Erythroblast (primary cell): ENCODE measurements around the gene GPC6.

Experiments used
- DNase-seq, 2 experiments: peaks; one replicate each; lab custom pipeline; 2025; lab: John Stamatoyannopoulos, UW
- GATA1 ChIP-seq: IDR thresholded peaks from 2 replicates; pipeline ENCODE4 v1.6.1; 2011; ENCODE audit warnings: low read depth, mild to moderate bottlenecking, control low read depth, low read length, moderate library complexity
- POLR2A ChIP-seq: IDR thresholded peaks from 2 replicates; pipeline ENCODE4 v1.6.1; 2011; ENCODE audit warnings: mild to moderate bottlenecking, low read length

GPC6 gene

GRCh38 chr13:93502071-93502470, 275.5 kb downstream of the GPC6 start:
- TF ChIP-seq GATA1 = no peak
- DNase-seq = no peak

DNA sequence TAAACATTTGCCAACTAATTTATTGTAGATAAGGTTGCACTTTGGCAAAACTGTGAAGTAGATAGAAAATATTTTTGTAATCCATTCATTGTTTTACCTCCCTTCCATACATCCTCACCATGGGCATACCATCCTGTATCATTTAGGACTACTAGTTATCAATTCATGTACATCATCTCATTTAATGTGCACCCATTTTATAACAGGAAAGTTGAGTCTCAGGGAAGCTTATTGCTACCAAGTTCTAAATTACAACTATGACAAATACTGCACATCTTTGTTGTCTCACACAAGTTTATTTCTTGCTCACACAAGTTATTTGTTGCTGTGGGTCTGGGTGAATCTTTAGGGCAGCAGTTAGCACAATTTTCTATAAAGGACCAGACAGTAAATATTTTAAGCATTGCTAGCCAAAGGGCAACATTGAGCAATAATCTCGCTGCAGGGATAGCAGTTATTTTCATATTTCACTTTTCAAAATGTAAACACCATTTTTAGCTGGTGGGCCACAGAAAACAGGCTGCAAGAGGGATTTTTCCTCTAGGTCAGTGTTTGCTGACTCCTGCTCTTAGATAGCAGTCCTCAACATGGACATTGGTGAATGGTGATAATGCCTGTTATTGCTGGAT, 276.5 kb downstream of the GPC6 start:
- DNase-seq = no peak
- TF ChIP-seq POLR2A (no peak), GATA1 (no peak)

DNA sequence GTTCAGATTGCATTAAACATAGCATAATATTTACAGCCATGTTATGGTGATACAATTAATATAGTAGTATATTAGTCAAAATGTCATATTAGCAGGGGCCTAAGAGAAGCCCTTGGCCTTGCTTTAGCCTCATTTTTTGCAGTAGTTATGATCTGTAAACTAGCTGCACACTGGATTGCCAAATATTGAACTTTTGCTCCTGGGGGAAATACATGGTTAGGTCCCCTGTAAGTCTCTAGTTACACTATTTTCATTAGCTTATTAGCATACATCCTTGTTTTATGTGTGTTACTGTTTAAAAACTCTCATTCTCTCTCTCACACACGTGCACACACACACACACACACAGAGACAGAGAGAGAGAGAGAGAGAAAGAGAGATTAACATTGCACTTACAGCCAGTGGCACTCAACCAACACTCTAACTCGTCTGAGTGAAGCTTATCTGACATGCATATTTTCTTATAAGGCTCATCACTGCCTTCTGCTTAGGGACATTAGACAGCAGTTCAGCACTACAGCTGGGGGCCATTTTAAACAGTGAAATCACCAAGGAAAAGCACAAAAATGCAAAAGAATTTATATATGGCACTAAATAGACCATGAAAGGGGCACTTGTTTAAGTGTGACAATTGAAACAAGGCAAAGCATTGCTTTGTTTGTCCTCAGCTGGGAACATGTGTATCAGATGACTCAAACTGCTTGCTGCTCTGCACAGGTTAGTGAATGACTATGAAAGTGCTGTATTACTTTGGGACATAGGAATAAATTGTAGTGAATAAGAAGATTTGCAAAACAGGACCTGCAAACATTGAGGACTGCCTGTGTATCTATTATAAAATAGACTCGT, 278.7 kb downstream of the GPC6 start:
- DNase-seq = no peak
- TF ChIP-seq GATA1 (no peak), POLR2A (no peak)

DNA sequence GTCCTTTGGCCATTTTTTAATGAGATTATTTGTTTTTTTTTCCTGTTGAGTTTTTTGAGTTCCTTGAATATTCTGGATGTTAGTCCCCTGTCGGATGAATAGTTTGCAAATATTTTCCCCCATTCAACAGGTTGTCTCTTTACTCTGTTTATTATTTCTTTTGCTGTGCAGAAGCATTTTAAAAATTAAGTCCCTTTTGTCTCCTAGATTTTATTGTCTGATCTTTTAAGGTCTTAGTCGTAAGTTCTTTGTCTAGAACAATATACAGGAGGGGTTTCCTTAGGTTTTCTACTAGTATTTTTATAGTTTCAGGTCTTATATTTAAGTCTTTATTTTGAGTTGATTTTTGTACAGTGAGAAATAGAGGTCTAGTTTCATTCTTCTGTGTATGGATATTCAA, 284.4 kb downstream of the GPC6 start:
- no peak for TF ChIP-seq POLR2A
- no peak for DNase-seq

DNA sequence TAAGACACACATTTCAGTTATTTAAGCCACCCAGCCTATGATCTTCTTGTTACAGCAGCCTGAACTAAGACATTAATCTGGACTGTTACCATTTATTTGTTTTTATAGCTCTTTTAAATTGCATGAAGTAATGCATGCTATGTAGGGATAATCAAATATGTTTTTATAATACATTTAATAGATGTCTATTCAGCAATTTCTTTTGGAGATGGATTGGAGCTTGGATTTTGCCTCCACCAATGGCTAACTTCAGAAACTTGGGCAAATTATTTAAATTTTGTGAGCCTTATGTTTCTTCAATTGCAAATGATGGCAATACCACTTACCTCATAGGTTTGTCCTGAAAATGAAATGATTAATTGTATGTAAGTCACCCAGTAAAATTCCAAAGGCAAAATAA, 288.7 kb downstream of the GPC6 start:
- no peak for TF ChIP-seq GATA1
- no peak for TF ChIP-seq POLR2A
- DNase-seq = no peak

DNA sequence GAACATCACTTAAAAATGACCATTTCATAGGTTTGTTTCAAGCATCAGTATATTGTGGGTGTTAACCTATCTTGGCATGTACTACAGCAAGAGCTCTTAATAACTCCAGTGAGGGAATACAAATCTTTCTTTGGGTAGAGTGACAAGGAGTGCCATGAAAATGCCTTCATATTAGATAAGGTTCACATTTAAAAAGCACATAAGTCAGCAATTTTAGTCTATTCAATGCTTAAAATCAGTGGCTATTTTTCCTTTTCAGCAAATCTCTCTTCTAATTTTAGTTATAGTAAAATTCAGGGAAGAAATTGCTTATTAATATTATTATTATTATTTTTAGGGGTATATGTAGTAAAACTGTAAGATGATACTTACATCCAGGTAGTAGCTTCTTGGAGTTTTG, 291.1 kb downstream of the GPC6 start:
- no peak for TF ChIP-seq GATA1
- no peak for TF ChIP-seq POLR2A

DNA sequence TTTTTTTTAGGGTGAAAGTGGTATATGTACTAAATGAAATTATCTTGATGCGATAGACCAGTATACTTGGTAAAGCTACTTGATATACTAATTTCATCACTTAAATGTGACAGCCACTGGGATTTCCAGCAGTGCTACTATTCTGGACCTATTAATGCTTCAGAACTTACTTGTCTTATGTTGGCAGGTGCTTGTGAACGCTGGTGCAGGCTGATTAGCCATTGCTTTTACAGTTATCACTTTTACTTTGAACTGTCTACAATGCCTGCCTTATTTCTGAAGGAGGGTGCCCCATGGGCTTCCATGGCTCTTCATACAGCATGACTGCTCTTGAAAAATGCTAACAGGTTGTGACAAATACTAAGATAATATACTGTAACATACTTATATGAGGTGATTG, 294.7 kb downstream of the GPC6 start:
- TF ChIP-seq GATA1 (no peak), POLR2A (no peak)
- DNase-seq = no peak

More for the DNA sequence above, 291.1 kb downstream of the GPC6 start:
- DNase-seq = no peak

- DNase-seq = no peak
- TF ChIP-seq GATA1 (no peak), POLR2A (no peak)
These were observed 295.9 kb downstream of the GPC6 start for GRCh38 chr13:93522501-93522900.

GRCh38 chr13:93525087-93525486, 298.5 kb downstream of the GPC6 start:
- TF ChIP-seq GATA1 = no peak
- no peak for TF ChIP-seq POLR2A
- no peak for DNase-seq

DNA sequence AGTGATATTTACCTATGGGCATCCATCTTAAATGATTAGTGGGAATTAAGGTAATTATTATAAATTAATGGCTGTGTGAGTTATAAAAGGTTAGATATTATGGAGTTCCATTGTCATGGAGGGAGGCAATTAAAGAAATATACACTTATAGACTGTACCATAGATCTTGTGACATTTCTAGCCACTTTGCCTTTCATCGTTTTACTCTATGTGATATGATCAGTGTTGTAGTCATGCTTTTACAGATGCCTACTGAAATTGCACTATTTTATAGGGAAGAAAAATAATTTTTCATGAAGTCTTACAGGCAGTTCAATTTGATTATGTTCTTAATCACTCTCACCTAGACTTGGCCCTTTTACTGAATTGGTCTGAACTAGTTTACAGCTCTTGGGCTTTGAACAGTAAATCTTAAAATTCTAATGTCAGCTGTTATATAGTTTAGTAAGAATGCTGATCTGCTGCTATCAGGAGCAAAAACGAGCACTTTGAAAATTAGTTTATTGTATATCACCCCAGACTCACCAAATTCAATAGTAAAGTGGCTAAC, 301.2 kb downstream of the GPC6 start:
- TF ChIP-seq GATA1 (no peak), POLR2A (no peak)
- DNase-seq = no peak

DNA sequence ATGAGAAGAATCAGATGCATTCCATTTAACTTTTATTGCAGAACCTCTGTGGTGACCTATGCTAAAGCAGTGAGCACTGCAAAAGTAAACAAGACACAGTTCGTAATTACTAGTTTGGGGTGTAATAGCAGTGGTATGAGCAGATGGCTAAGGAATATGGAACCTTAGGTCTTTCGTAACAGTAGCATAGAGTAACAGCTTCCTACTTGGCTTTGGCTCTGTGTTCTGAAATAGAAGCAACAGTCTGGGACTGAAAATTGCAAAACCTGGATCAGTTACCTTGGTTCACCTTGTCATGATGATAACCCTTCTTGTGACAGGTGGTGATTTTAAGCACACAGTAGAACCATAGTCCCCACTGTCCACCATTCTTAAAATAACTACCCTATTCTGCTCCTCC, 303.4 kb downstream of the GPC6 start:
- TF ChIP-seq GATA1 (no peak), POLR2A (no peak)
- no peak for DNase-seq

DNA sequence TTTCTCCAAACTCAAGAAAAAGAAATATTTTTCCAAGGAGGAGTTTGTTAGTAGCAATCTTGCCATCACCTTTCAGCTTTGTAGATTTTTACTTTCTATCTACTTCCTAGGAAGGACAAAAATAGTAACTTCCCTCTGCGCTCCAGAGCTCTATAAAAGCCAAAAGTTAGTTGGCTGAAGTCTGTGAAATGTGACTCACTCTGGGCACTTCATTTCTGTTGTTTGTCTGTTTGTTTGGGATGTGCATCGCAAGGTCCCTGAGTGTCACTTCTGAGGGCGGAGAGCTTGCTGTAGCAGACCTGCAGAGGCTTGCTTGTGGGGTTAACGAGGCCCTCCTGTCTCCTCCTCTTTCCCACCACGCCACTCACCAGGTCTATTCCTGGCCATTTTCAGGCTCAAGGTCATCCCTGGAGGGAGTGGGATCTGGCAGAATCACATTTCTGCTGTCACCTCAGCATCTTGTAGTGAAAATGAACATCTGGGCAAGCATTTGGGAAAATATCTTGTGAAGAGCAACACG, 307.6 kb downstream of the GPC6 start:
- no peak for DNase-seq
- TF ChIP-seq GATA1 (no peak), POLR2A (no peak)

GRCh38 chr13:93535251-93535650, 308.6 kb downstream of the GPC6 start:
- TF ChIP-seq POLR2A = no peak
- no peak for TF ChIP-seq GATA1
- no peak for DNase-seq

DNA sequence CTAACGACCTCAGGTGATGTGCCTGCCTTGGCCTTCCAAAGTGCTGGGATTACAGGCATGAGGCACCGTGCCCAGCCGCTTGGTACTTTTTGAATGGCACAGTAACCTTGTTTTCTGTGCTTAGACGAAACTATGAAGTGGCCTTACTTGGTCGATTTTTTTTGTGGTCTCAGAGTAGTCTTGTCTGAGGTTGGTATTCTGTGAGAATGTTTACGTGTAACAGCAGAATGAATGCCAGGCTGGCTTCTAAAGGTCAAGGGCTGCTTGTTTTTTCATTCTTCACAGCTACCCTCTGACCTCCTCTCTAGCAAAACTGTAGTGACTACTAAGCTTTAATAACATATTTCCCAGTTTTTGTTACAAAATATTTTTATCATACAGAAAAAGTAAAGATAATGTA, 313.3 kb downstream of the GPC6 start:
- TF ChIP-seq GATA1 = no peak
- TF ChIP-seq POLR2A = no peak
- DNase-seq = no peak

DNA sequence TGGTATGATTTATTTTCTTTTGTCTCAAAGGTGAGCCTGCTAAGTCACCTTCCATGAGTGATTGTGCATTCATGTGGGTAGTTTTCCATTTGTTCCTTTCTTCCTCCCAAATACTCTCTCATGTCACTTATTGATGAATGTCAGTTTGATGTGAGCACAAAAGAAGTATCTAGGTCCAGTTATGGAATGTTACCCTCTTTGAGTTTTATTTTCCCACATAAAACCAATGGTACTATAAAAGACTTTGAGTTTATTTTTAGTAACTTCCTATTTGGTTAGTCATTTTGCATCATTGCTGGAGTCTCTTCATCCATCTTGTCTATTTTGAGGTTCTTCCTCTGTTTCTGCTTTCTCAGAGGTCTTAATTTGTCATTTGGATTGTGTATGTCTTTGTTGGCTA, 321.3 kb downstream of the GPC6 start:
- no peak for DNase-seq

More for the DNA sequence above, 321.3 kb downstream of the GPC6 start:
- no peak for TF ChIP-seq POLR2A
- TF ChIP-seq GATA1 = no peak
